ENCODE results near the gene FRG1.
"Not testable (repeated sequence)": the region's sequence is repeated elsewhere in the genome, so short reads cannot be mapped to it uniquely, and the experiment has no call there.

DNA sequence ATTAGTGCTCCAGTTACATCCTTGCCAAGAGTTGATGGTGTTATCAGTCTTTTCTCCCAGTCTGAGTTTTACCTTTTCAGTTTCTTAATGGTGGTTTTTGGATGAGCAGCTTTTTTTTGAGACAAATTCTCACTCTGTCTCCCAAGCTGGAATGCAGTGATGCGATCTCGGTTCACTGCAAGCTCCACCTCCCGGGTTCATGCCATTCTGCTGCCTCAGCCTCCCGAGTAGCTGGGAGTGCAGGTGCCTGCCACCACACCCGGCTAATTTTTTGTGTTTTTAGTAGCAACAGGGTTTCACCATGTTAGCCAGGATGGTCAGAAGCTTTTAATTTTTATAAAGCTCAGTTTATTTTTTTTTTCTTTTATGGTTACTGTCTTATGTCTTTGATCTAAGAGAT, 3.4 kb downstream of the FRG1 start:
- TF ChIP-seq FOXM1 (IDR thresholded peaks at IDR 0.05; ENCODE audit: low read depth); NFIC (IDR thresholded peaks at IDR 0.05; ENCODE audit: borderline replicate concordance); CTCF (IDR thresholded peaks at IDR 0.05); YY1 (IDR thresholded peaks at IDR 0.05; ENCODE audit: low read depth); POLR2AphosphoS5 (IDR thresholded peaks at IDR 0.05; ENCODE audit: low read depth, low read length); RAD21 (IDR thresholded peaks at IDR 0.05; ENCODE audit: low read length); RXRA (IDR thresholded peaks at IDR 0.05; ENCODE audit: borderline replicate concordance, low read depth); TCF12 (IDR thresholded peaks at IDR 0.05); EP300 (IDR thresholded peaks at IDR 0.05; ENCODE audit: borderline replicate concordance in 1 of 2, low read depth in 1 of 2, low read length in 1 of 2); GATA2 (CRISPR knock-in tag; IDR thresholded peaks at IDR 0.05): not testable (repeated sequence)
- TF ChIP-seq, protein P1, sequence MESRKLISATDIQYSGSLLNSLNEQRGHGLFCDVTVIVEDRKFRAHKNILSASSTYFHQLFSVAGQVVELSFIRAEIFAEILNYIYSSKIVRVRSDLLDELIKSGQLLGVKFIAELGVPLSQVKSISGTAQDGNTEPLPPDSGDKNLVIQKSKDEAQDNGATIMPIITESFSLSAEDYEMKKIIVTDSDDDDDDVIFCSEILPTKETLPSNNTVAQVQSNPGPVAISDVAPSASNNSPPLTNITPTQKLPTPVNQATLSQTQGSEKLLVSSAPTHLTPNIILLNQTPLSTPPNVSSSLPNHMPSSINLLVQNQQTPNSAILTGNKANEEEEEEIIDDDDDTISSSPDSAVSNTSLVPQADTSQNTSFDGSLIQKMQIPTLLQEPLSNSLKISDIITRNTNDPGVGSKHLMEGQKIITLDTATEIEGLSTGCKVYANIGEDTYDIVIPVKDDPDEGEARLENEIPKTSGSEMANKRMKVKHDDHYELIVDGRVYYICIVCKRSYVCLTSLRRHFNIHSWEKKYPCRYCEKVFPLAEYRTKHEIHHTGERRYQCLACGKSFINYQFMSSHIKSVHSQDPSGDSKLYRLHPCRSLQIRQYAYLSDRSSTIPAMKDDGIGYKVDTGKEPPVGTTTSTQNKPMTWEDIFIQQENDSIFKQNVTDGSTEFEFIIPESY (IDR thresholded peaks at IDR 0.05; ENCODE audit: borderline replicate concordance, low read depth): not testable (repeated sequence)
- TF ChIP-seq, protein P2, sequence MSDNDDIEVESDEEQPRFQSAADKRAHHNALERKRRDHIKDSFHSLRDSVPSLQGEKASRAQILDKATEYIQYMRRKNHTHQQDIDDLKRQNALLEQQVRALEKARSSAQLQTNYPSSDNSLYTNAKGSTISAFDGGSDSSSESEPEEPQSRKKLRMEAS (IDR thresholded peaks at IDR 0.05; ENCODE audit: low read depth): not testable (repeated sequence)
- TF ChIP-seq, protein P3, sequence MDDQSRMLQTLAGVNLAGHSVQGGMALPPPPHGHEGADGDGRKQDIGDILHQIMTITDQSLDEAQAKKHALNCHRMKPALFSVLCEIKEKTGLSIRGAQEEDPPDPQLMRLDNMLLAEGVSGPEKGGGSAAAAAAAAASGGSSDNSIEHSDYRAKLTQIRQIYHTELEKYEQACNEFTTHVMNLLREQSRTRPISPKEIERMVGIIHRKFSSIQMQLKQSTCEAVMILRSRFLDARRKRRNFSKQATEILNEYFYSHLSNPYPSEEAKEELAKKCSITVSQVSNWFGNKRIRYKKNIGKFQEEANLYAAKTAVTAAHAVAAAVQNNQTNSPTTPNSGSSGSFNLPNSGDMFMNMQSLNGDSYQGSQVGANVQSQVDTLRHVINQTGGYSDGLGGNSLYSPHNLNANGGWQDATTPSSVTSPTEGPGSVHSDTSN (IDR thresholded peaks at IDR 0.05): not testable (repeated sequence)

Data from SK-N-SH (cell line).